Mucosa of descending colon (tissue), 3 donors: ENCODE measurements around the gene AMER2. TPM values are rescaled to one million over a fixed set of nuclear protein-coding genes. Genes with fewer than 3 reads are reported as not detected.

ENCODE experiments used
- ATAC-seq: fragments of 200-7000 bp; cut with Tn5 transposase; one replicate; pipeline ENCODE4 v1.9.1; 2020; ENCODE audit warnings: mild to moderate bottlenecking, moderate library complexity
- DNase-seq, 3 donors: peaks; one replicate each; pipeline ENCODE4 v3.0.0-alpha.2; 2020
- H3K36me3 ChIP-seq: fragments of 200-600 bp; one replicate; pipeline ENCODE4 v1.8.0; 2021; ENCODE audit warnings: low read depth, mild to moderate bottlenecking
- H3K4me1 ChIP-seq: fragments of 200-600 bp; one replicate; pipeline ENCODE4 v1.8.0; 2021; ENCODE audit warnings: low read depth, mild to moderate bottlenecking
- H3K4me3 ChIP-seq: fragments of 200-600 bp; one replicate; pipeline ENCODE4 v1.8.0; 2021; ENCODE audit warnings: mild to moderate bottlenecking
- H3K9me3 ChIP-seq: fragments of 200-600 bp; one replicate; pipeline ENCODE4 v1.8.0; 2021; ENCODE audit warnings: mild to moderate bottlenecking
- intact Hi-C, 2 donors: fragments of 100-400 bp; cut with DNase I in 1 of 2; cut with micrococcal nuclease in 1 of 2; formaldehyde crosslinking; loops; one replicate each; pipeline versions ENCODE4 v1.11.0 to v1.11.1; 2022; cut with DNase I, micrococcal nuclease
- total RNA-seq, 3 donors: library from RNA; stranded (reverse); fragmentation: NEBNext Ultra II Directional in 2 of 3; extraction: Animal tissue kit (Norgen Biotek cat#: 25700) in 2 of 3; gene quantifications; one replicate each; pipeline versions ENCODE4 v1.2.1 to v1.2.4, GENCODE V29; 2021 to 2023
- TF ChIP-seq, protein P1 (sequence below): fragments of 200-600 bp; IDR thresholded peaks from one replicate; pipeline ENCODE4 v1.8.0; 2022; ENCODE audit warnings: antibody characterized with exemption, mild to moderate bottlenecking
- donor health status: DM: no; HTN: no; CAD: no; lungs with moderate emphysema.
- donor health status: DM: no; HTN: no; CAD: no.
- donor health status: DM: no; HTN: yes; CAD: no.

AMER2 gene
- total RNA-seq, 3 donors from 2014 or later = 0.05 to 0.70 TPM; not detected in 1

DNA sequence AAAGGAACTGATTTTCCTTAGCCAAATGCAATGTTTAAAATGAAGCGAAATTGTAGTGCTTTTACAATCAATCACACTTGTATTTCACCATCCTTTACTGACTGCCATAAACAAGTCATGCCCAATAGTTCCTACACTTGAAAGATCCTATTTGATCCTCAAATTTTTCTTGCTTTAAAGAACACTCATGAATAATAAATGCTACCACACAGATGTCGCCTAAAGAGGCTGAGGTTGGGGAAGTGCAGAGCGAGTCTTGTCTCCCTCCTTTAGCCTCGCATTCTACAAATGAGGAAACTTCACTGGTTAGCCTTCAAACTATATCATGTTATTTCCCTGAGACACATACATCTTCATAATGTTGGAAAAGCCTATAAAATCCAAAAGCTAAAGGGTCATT, 18.7 kb upstream of the AMER2 start:
- no peak overlapping the region for H3K4me3 ChIP-seq
- TF ChIP-seq, protein P1, sequence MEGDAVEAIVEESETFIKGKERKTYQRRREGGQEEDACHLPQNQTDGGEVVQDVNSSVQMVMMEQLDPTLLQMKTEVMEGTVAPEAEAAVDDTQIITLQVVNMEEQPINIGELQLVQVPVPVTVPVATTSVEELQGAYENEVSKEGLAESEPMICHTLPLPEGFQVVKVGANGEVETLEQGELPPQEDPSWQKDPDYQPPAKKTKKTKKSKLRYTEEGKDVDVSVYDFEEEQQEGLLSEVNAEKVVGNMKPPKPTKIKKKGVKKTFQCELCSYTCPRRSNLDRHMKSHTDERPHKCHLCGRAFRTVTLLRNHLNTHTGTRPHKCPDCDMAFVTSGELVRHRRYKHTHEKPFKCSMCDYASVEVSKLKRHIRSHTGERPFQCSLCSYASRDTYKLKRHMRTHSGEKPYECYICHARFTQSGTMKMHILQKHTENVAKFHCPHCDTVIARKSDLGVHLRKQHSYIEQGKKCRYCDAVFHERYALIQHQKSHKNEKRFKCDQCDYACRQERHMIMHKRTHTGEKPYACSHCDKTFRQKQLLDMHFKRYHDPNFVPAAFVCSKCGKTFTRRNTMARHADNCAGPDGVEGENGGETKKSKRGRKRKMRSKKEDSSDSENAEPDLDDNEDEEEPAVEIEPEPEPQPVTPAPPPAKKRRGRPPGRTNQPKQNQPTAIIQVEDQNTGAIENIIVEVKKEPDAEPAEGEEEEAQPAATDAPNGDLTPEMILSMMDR = no peak
- ATAC-seq (no peak), DNase-seq (no peak)
- H3K36me3 ChIP-seq = no peaks in the 10 kb centered on the region
- no peaks in the 10 kb centered on the region for H3K9me3 ChIP-seq
- no peaks in the 10 kb centered on the region for H3K4me1 ChIP-seq
- intact Hi-C loops = no loop called here

DNA sequence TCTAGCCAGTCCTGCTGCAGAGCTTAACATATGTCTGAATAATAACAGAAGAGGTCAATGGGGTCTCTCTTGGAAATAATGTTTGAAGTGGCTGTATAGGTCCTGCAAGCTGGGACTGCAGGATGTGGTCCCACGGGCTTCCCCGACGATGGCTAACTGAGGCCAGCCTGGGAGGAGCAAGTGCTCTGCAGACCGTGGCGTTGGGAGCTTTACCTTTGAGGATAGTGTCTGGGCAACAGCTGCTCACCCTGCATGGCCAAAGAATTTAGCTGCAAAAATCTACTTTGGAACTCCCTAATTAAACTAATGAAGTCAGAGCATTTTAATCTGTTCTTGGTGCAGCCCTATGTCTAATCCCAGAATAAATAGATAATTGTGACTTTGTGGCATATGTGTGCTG, 18.2 kb upstream of the AMER2 start:
- TF ChIP-seq, protein P1 = no peak
- no peak for ATAC-seq
- H3K4me1 ChIP-seq = no peaks in the 10 kb centered on the region
- no peak for DNase-seq
- H3K9me3 ChIP-seq = no peaks in the 10 kb centered on the region
- no peaks in the 10 kb centered on the region for H3K36me3 ChIP-seq
- intact Hi-C loops = no loop called here
- H3K4me3 ChIP-seq = no peak overlapping the region

GRCh38 chr13:25187596-25187995, 15.5 kb upstream of the AMER2 start:
- ATAC-seq = no peak
- no peak overlapping the region for H3K4me3 ChIP-seq
- TF ChIP-seq, protein P1 = no peak
- intact Hi-C loops = no loop called here
- H3K4me1 ChIP-seq = no peaks in the 10 kb centered on the region
- H3K9me3 ChIP-seq = no peaks in the 10 kb centered on the region
- H3K36me3 ChIP-seq = no peaks in the 10 kb centered on the region
- DNase-seq = no peak

- ATAC-seq (no peak), DNase-seq (no peak)
- TF ChIP-seq, protein P1 = no peak
- H3K4me1 ChIP-seq = no peaks in the 10 kb centered on the region
- H3K36me3 ChIP-seq = no peaks in the 10 kb centered on the region
- intact Hi-C loops = no loop called here
- H3K9me3 ChIP-seq = no peaks in the 10 kb centered on the region
- H3K4me3 ChIP-seq = no peak overlapping the region
Observed at GRCh38 chr13:25186187-25186586, 14.1 kb upstream of the AMER2 start.

DNA sequence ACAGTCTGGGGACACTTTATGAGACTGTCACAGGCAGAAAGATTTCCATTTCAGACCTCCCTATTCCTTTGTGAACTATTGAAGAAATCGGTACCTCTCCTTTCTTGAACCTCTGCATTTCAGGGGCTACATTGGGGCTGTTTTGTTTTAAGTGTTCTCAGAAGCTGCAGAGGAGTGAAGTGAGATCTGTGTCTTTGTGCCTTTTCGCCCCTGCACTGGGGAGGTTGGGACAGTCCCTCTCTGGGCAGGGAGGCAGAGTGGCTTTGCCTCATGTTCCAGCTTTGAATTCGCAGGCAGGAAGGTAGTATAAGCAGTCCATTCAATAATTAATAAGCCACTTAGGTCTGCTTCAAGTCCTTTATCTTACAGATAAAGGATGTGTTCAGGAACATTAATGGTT, 9.5 kb upstream of the AMER2 start:
- no peaks in the 10 kb centered on the region for H3K4me1 ChIP-seq
- no peak overlapping the region for H3K4me3 ChIP-seq
- ATAC-seq (no peak), DNase-seq (no peak)
- H3K9me3 ChIP-seq = no peaks in the 10 kb centered on the region
- TF ChIP-seq, protein P1 = no peak
- intact Hi-C loops = no loop called here
- no peaks in the 10 kb centered on the region for H3K36me3 ChIP-seq
